SK-N-SH treated with all-trans-retinoic acid at 6 μM for 48 hours (cell line): ENCODE results near the gene PTPRN2.

ENCODE experiments used
- CREB5 ChIP-seq: fragments of 250-450 bp; sonication (Bioruptor Pico); IDR thresholded peaks from 2 replicates; pipeline ENCODE4 v1.5.1; 2020; ENCODE audit warnings: low read depth, mild to moderate bottlenecking, moderate library complexity
- RARB ChIP-seq: fragments of 250-450 bp; sonication (Bioruptor Pico); IDR thresholded peaks from 2 replicates; pipeline ENCODE4 v1.8.0; 2021; ENCODE audit warnings: mild to moderate bottlenecking, moderate library complexity
- SNAI2 ChIP-seq: fragments of 250-450 bp; sonication (Bioruptor Pico); IDR thresholded peaks from 2 replicates; pipeline ENCODE4 v1.5.0; 2020; ENCODE audit warnings: mild to moderate bottlenecking, moderate library complexity
- TOX ChIP-seq: fragments of 250-450 bp; sonication (Bioruptor Pico); IDR thresholded peaks from 2 replicates; pipeline ENCODE4 v1.8.0; 2021; ENCODE audit warnings: mild to moderate bottlenecking, moderate library complexity, borderline replicate concordance
- ZFP3 ChIP-seq: fragments of 250-450 bp; sonication (Bioruptor Pico); IDR thresholded peaks from 2 replicates; pipeline ENCODE4 v1.5.0; 2020; ENCODE audit warnings: mild to moderate bottlenecking, moderate library complexity
- ZFP30 ChIP-seq: fragments of 450-650 bp; formaldehyde crosslinking; IDR thresholded peaks from 2 replicates; pipeline ENCODE4 v1.5.0; 2022; ENCODE audit warnings: mild to moderate bottlenecking, moderate library complexity
- ZNF565 ChIP-seq: fragments of 450-650 bp; formaldehyde crosslinking; conservative IDR thresholded peaks from 2 replicates; pipeline ENCODE4 v1.5.0; 2020; ENCODE audit warnings: low read depth, mild to moderate bottlenecking, moderate library complexity

GRCh38 chr7:158145370-158145769 lies 442.3 kb downstream of the PTPRN2 start:
- TF ChIP-seq ZNF565 (no peak), ZFP3 (CRISPR knock-in tag) (no peak), TOX (CRISPR knock-in tag) (no peak), SNAI2 (CRISPR knock-in tag) (no peak), RARB (no peak), ZFP30 (CRISPR knock-in tag) (no peak), CREB5 (CRISPR knock-in tag) (no peak)
